Esophagus squamous epithelium (tissue), 4 donors: ENCODE measurements around the gene FBXO8.

ENCODE experiments used
- CTCF ChIP-seq, 6 experiments: fragments of 450-650 bp in 4 of 6; fragments of 200-600 bp in 2 of 6; sonication (generic) in 2 of 6; IDR thresholded peaks; one replicate each; pipeline ENCODE4 v1.5.1; 2016 to 2019; ENCODE audit warnings: antibody characterized with exemption in 6 of 6, mild to moderate bottlenecking in 4 of 6, moderate library complexity in 4 of 6
- POLR2A ChIP-seq, 4 donors: fragments of 450-650 bp; IDR thresholded peaks; one replicate each; pipeline ENCODE4 v1.6.1; 2017; ENCODE audit warnings: antibody characterized with exemption in 4 of 4, mild to moderate bottlenecking in 4 of 4, moderate library complexity in 3 of 4

DNA sequence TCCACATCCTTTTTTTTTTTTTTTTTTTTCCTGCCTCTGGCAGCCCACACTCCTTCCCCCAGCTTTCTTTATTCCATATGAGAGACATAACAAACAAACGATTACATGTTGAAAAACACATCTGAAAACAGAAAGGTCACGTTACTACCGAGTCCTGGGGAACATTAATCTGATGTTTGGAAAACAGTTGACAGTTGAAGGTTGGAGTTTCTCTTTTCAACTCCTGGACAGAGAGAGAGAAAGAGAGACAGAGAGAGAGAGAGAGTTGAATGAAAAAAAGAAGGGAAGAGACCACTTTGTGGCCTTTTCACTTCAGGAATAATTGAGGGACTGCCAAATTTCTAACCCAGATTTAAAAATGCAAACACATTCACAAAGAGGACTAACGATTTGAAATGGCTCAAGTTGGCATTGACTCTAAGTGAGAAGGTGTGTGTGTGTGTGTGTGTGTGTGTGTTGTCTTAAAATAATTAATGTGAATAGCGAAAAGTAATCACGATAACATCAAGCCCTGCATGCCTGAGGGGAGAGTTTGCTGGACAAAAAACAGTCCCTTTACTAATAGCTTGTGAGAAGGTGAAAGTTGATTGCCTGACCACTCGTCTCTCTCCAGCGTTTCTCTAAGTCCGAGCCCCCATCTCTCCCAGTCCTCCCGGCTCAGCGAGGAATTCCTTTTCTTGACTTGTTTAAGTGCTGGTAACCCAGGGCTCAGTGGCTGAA lies 67.3 kb downstream of the FBXO8 start:
- TF ChIP-seq POLR2A (IDR thresholded peaks at IDR 0.05) = no peak
- TF ChIP-seq CTCF (IDR thresholded peaks at IDR 0.05) = no peak
